CD4-positive, alpha-beta T cell (primary cell): Measurements from ENCODE around the gene LYST. TPM values are rescaled to one million over a fixed set of nuclear protein-coding genes. Genes with fewer than 3 reads are reported as not detected.
A peak's percentile ranks its signal among the peaks of the same experiment; 100 is the strongest.

ENCODE experiments used
- ATAC-seq: fragments of 200-7000 bp; cut with Tn5 transposase; one replicate; pipeline ENCODE4 v1.10.0; 2022; ENCODE audit warnings: mild to moderate bottlenecking; ENCODE audit not compliant: poor library complexity
- CTCF ChIA-PET: fragments of 350-600 bp; sonication (Branson Sonifier 250); formaldehyde crosslinking; loops from one replicate; lab custom pipeline; 2021; ENCODE audit warnings: antibody characterized with exemption, inconsistent platforms; lab: Charles Lee
- POLR2A ChIA-PET: fragments of 350-600 bp; sonication (Branson Sonifier 250); formaldehyde crosslinking; loops from one replicate; lab custom pipeline; 2021; ENCODE audit warnings: antibody characterized with exemption, inconsistent platforms; lab: Charles Lee
- DNase-seq, 14 experiments: peaks; one replicate each; pipeline ENCODE4 v3.0.0-alpha.2; 2013 to 2020; ENCODE audit warnings: mixed read lengths in 2 of 14
- H3K27ac ChIP-seq, 2 donors: one replicate each; pipeline versions ENCODE4 v1.5.1 to v1.7.0; 2013; ENCODE audit warnings: low read length in 2 of 2, low read depth in 1 of 2, mild to moderate bottlenecking in 1 of 2
- H3K27me3 ChIP-seq, 2 experiments: 1 replicate in 1 of 2; 2 replicates in 1 of 2; pipeline versions ENCODE4 v1.6.1 to v1.7.0; 2013; ENCODE audit warnings: low read length in 2 of 2, control low read depth in 1 of 2, mild to moderate bottlenecking in 1 of 2, moderate library complexity in 1 of 2; ENCODE audit not compliant: insufficient read depth in 2 of 2, control insufficient read depth in 1 of 2
- H3K36me3 ChIP-seq: one replicate; pipeline ENCODE4 v1.6.1; 2013; ENCODE audit warnings: low read length, control low read depth; ENCODE audit not compliant: insufficient read depth
- H3K4me1 ChIP-seq: one replicate; pipeline ENCODE4 v1.6.1; 2013; ENCODE audit warnings: low read length, control low read depth; ENCODE audit not compliant: insufficient read depth
- H3K4me3 ChIP-seq: one replicate; pipeline ENCODE4 v1.5.1; 2013; ENCODE audit warnings: mild to moderate bottlenecking, low read length, moderate library complexity
- H3K9me3 ChIP-seq, 2 experiments: 1 replicate in 1 of 2; 2 replicates in 1 of 2; pipeline versions ENCODE4 v1.6.1 to v1.7.0; 2013; ENCODE audit warnings: low read length in 2 of 2, mild to moderate bottlenecking in 2 of 2, control low read depth in 1 of 2, moderate library complexity in 1 of 2; ENCODE audit not compliant: control insufficient read depth in 1 of 2, insufficient read depth in 1 of 2
- H3K27ac Mint-ChIP-seq: one replicate; pipeline ENCODE4 v1.8.0; 2020; ENCODE audit warnings: mixed read lengths
- H3K27me3 Mint-ChIP-seq: one replicate; pipeline ENCODE4 v1.8.0; 2021; ENCODE audit warnings: mixed read lengths
- H3K36me3 Mint-ChIP-seq: one replicate; pipeline ENCODE4 v1.8.0; 2021; ENCODE audit warnings: low read depth, mixed read lengths
- H3K4me1 Mint-ChIP-seq: one replicate; pipeline ENCODE4 v1.8.0; 2021; ENCODE audit warnings: low read depth, mixed read lengths
- H3K4me3 Mint-ChIP-seq: one replicate; pipeline ENCODE4 v1.8.0; 2020; ENCODE audit warnings: mild to moderate bottlenecking, mixed read lengths
- H3K9me3 Mint-ChIP-seq: one replicate; pipeline ENCODE4 v1.8.0; 2020; ENCODE audit warnings: mixed read lengths
- intact Hi-C, 2 experiments: fragments of 100-400 bp; cut with DNase I in 1 of 2; cut with micrococcal nuclease in 1 of 2; formaldehyde crosslinking; loops; one replicate each; pipeline versions ENCODE4 v1.15.1 to v1.9.0; 2023 to 2025; cut with DNase I, micrococcal nuclease
- total RNA-seq, 174 experiments: library from RNA in 2 of 174; stranded (reverse) in 2 of 174; gene quantifications; one replicate each; pipeline ENCODE4 v1.2.3 and lab custom pipeline; 2021 to 2026
- TF ChIP-seq, protein P1 (sequence below): fragments of 200-600 bp; IDR thresholded peaks from one replicate; pipeline ENCODE4 v1.8.0; 2022; ENCODE audit warnings: antibody characterized with exemption, mild to moderate bottlenecking

Gene LYST
- total RNA-seq, 2 experiments from 2014 or later: 24.9 to 26.8 TPM

DNA sequence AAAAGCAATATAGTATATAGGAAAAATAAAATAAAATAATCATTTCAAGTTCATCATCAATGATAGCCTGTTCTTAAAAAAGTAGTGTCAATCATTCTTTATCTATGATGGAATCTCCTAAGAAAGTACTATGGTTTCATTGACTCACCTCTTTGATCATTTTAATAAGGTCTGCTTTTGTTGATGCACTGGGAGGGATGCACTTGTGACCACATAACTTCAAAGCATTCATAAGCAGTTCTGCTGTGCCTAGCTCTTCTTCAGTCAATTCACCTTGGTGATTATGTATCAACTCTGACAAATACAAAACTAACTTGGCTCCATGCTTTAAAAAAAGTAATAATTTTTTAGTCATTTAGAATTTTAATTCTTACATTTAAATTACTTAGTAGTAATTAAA, 132.4 kb downstream of the LYST start:
- ChIA-PET CTCF (interaction anchor here (0.6 kb wide), 1 partner anchor 11 kb away, joined by 3 read pairs; no protein-coding TSS in a partner anchor), POLR2A (no interaction called here)
- ATAC-seq: peak; percentile 63
- DNase-seq: peak in 3 of 14 experiments; percentile 10 to 30 (median 25)
- Mint-ChIP-seq H3K36me3 (peaks cover 39% of the 10 kb centered on the region), H3K9me3 (no peaks in the 10 kb centered on the region), H3K4me3 (no peak overlapping the region), H3K4me1 (no peaks in the 10 kb centered on the region), H3K27me3 (no peaks in the 10 kb centered on the region), H3K27ac (no peak overlapping the region)
- H3K27me3 ChIP-seq: no peaks in the 10 kb centered on the region
- peaks cover 17% of the 10 kb centered on the region for H3K36me3 ChIP-seq
- no peaks in the 10 kb centered on the region for H3K4me1 ChIP-seq
- H3K4me3 ChIP-seq: no peak overlapping the region
- H3K27ac ChIP-seq: no peak overlapping the region
- intact Hi-C loops: loop anchor here in 1 of 2 experiments (5.0 kb wide), 1 partner anchor 222 kb away; no protein-coding TSS in a partner anchor
- H3K9me3 ChIP-seq: no peaks in the 10 kb centered on the region
- TF ChIP-seq, protein P1, sequence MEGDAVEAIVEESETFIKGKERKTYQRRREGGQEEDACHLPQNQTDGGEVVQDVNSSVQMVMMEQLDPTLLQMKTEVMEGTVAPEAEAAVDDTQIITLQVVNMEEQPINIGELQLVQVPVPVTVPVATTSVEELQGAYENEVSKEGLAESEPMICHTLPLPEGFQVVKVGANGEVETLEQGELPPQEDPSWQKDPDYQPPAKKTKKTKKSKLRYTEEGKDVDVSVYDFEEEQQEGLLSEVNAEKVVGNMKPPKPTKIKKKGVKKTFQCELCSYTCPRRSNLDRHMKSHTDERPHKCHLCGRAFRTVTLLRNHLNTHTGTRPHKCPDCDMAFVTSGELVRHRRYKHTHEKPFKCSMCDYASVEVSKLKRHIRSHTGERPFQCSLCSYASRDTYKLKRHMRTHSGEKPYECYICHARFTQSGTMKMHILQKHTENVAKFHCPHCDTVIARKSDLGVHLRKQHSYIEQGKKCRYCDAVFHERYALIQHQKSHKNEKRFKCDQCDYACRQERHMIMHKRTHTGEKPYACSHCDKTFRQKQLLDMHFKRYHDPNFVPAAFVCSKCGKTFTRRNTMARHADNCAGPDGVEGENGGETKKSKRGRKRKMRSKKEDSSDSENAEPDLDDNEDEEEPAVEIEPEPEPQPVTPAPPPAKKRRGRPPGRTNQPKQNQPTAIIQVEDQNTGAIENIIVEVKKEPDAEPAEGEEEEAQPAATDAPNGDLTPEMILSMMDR: no peak

DNA sequence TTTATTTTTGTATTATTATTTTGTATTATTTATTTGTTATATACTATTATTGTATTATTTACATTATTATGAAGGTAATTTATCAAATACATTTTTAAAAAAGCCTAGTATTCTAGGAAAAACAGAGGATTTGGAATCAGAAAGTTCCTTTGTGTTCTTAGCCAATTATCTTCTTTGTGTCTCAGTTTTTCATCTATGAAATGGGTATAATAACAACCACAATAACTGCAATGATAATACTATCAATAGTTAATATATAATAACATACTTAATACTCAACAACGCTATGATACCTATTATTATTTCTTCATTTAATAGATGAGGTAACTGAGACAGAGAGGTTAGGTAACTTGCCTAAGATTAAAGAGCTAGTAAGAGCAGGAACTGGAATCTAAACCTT, 136.7 kb downstream of the LYST start:
- Mint-ChIP-seq H3K9me3 (no peaks in the 10 kb centered on the region), H3K4me3 (no peak overlapping the region), H3K4me1 (no peaks in the 10 kb centered on the region), H3K36me3 (peaks cover 25% of the 10 kb centered on the region), H3K27ac (no peak overlapping the region), H3K27me3 (no peaks in the 10 kb centered on the region)
- no peak for ATAC-seq
- Histone ChIP-seq H3K36me3 (peaks cover 34% of the 10 kb centered on the region), H3K4me3 (no peak overlapping the region), H3K4me1 (no peaks in the 10 kb centered on the region), H3K9me3 (no peaks in the 10 kb centered on the region), H3K27ac (no peak overlapping the region), H3K27me3 (no peaks in the 10 kb centered on the region)
- DNase-seq: no peak
- intact Hi-C loops: loop anchor here in 1 of 2 experiments (5.0 kb wide), 1 partner anchor 218 kb away; no protein-coding TSS in a partner anchor
- ChIA-PET CTCF (no interaction called here), POLR2A (interaction anchor here (0.6 kb wide), 1 partner anchor 57 kb away, joined by 3 read pairs; no protein-coding TSS in a partner anchor)
- TF ChIP-seq, protein P1: no peak

DNA sequence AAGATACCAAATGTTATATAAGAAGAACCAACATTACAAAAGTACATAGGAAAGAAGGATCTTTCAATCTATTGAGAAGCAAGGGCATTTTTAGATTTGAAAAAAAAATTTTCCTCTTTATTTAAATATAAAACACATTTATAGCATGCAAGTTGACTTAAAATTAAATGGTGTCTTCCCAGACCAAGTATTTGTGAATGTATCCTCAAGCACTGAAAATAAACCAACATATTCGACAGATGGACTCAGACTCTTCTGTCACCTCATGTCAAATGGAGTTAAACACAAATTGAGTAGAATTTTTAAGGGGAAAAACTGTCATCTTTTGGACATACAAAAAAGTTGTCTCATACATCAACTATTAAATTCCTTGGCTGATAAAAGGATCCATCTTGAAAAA, 140.1 kb downstream of the LYST start:
- H3K27me3 ChIP-seq: no peaks in the 10 kb centered on the region
- TF ChIP-seq, protein P1: no peak
- intact Hi-C loops: no loop called here
- no peaks in the 10 kb centered on the region for H3K4me1 ChIP-seq
- ATAC-seq (no peak), DNase-seq (no peak)
- no peak overlapping the region for H3K27ac ChIP-seq
- no peak overlapping the region for H3K27ac Mint-ChIP-seq
- ChIA-PET CTCF (no interaction called here), POLR2A (no interaction called here)
- H3K36me3 ChIP-seq: peaks cover 53% of the 10 kb centered on the region
- no peaks in the 10 kb centered on the region for H3K4me1 Mint-ChIP-seq
- H3K4me3 ChIP-seq: no peak overlapping the region
- H3K4me3 Mint-ChIP-seq: no peak overlapping the region
- no peaks in the 10 kb centered on the region for H3K9me3 ChIP-seq
- H3K27me3 Mint-ChIP-seq: no peaks in the 10 kb centered on the region
- H3K36me3 Mint-ChIP-seq: peaks cover 27% of the 10 kb centered on the region
- no peaks in the 10 kb centered on the region for H3K9me3 Mint-ChIP-seq
